ELF-1 (cell line): Measurements from ENCODE around the gene SNX30.
A peak's percentile ranks its signal among the peaks of the same experiment; 100 is the strongest.

ENCODE experiments used
- DNase-seq: peaks from one replicate; pipeline ENCODE4 v3.0.0-alpha.2; 2016; ENCODE audit warnings: low read depth, low spot score

The SNX30 gene

DNA sequence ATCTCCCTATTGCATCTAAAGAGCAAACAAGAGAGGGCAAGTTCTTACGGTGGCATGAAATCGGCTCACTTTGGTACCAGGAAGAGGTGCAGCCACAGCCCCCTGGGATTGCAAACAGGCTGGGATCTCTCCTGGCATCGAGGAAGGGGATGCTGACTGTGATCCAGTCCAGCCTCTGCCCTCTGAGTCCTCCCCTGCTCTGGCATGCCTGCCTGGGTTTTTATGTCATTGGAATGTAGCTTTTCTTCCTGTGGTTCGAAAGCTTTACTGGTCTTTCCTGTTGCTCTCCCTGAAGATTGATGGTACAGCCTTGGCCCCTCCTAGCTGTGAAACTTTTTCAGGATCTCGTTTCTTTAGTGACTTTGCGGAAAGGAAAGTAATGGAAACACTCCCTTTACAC, 133.5 kb downstream of the SNX30 start:
- peak; percentile 71 for DNase-seq

DNA sequence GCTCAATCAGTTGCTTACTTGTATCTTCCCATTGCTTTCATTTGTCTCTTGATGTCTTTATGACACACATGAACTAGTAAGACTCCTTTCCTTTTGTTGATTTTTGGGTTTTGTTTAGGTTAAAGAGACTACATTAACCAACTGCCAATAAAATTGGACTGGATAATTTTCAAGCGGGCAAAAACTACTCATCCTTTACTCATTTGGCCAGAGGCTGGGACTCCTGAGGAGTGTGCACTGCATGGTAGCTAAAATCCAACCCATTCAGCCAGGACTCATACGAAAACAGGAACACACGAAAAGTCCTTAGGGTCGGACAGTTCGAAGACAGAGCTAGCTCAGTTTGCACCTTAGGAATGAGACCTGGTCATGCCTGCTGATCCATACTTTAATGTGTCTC, 134.2 kb downstream of the SNX30 start:
- DNase-seq, result no peak

DNA sequence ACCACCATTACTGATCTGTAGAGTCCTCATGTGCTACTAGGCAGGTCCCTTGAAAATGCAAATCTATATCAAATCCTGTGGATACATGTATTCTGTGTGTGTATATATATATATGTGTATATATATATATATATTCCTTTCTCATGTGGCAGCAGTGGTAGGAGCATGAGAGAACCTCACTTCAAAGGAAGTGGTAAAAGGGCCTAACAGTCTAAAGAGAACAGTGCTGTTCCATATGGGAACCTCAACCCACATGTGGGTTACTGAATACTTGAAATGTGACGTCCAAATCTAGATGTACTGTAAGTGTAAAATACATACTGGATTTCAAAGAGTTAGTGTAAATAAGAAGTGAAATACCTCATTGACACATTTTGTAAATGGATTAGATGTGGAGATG, 134.8 kb downstream of the SNX30 start:
- DNase-seq, result no peak

DNA sequence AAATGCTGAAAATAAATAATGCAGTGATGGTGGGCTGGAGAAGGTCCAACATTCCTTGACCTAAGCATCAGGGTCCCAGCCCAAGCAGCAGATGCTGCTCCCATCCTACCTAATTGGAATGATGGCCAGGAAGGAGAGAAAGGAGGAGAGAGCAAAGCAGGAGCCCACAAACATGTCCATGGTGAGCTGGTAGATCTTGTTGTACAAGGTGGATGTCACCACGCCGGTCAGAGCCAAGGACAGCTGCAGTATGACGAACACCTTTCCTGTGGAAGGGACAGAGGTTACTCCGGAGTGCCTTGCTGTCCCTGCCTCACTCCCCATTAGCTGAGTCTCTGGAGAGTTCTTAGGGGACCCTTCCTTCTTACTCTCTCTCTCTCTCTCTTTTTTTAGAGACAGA, 135.8 kb downstream of the SNX30 start:
- no peak for DNase-seq

DNA sequence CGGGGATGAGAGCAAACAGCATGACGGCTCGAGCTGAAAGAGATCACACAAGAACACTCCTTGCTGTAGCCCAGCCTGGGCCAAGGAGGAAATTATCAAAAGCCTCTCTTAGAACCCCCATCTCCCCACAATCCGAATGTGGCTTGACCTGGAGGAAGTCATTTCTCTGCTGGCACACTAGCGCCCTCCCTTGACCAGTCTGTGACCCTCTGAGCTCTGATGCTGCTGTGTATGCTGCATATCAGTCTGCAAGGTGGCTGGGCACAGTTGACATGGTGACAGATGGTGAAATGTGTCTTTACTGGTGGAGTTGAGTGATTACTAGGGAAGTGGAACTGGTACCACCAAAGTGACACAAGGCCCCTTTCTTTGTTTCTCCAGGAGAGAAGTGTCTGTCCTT, 136.8 kb downstream of the SNX30 start:
- DNase-seq, result peak; percentile 53

DNA sequence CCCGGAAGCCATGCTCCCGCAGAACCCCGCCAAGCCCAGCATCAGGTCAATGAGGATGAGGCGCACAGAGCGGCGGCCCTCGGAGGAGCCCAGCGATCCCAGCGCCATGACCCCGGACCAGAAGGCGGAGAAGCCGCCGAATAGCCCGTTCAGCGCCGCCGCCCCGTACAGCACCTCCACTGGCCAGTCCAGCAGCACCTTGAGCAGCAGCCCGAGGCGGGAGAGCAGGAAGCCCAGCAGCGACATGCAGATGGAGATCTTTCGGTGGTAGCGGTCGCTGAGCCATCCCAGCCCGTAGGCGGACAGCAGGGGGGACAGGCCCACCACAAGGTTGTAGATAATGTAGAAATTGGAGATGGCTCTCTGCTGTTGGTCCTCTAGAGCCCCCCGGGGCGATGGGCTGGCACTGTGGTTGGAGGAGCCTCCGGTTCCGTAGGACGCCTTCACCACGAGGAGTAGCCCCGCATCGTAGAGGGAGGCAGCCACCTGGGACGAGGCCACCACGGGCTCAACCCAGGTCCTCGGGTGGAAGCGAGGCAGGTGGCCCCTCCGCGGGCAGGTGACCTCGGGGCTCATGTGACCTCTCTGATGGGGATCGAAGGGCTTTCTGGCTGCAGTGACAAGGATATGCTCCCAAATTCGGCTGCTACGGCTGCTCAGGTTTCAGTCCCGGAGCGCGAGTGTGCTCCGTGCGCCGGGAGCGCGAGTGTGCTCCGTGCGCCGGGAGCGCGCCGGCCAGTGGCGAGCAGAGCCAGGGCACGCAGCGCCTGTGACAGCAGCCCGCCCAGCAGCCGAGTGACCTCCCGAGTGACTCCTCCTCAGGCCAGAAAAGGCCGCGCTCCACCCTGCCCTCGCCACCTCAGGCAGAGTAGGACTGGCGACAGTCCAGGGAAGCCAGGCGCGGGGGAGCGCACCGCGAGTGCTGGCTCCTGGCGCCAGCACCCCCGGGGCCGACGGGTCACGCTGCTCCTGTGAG, 139.8 kb downstream of the SNX30 start, which contains the start of gene SLC46A2:
SLC46A2 (minus strand) TSS at position 771 of the 976 bp plus-strand sequence; CDS start at position 576, 195 bp downstream.
- peak; percentile 63 for DNase-seq

DNA sequence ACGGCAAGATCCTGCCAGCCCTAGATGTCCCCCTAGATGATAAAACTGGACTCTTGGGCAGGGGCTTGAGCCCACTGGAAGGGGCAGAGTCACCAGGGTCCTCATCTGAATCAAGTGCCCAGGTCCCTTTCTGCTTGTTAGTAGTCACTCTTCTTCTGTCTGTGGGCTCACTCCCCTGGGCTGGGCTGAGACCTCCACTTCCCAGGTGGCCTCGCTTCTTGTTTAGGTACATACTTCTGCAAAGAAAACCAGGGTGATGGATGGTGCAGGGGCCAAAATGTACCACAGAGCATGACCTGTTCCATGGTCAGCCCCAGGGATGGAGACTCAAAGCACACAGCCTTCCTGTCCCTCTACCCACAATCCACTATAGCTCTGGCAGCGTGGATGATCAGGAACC, 141.0 kb downstream of the SNX30 start:
- DNase-seq, result no peak

DNA sequence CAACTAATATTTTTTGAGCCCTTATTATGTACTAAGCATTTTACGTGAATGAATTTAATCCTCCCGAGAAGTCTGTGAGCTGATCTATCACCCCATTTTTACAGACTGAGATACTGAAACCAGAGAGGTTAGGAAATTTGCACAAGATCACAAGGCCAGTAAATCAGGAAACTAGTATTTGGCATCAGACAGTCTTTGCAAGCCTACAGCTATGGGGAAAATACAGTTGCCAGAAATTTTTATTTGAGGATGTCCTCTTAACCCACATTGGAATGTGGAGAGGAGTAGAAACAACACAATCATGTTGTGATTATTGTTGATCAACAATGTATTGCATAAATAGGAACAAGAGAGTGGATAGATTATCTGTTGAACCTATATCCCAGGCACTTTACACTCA, 142.4 kb downstream of the SNX30 start:
- DNase-seq, result no peak

DNA sequence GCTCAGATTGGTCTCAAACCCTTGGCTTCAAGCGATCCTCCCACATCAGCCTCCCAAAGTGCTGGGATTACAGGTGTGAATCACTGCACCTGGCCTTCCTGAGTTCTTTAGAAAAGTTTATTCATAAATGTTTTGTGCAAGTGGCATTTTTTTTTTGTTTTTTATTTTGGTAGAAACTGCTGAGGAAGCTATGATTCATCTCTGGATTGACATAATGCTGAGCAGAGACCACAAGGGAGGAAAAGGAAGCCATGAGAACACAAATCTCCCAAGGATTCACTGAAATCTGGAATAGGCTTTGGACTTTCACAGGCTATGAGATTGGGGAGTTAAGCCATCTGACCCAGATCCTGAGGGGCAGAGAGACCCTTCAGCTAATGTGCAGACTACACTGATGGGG, 143.5 kb downstream of the SNX30 start:
- no peak for DNase-seq

DNA sequence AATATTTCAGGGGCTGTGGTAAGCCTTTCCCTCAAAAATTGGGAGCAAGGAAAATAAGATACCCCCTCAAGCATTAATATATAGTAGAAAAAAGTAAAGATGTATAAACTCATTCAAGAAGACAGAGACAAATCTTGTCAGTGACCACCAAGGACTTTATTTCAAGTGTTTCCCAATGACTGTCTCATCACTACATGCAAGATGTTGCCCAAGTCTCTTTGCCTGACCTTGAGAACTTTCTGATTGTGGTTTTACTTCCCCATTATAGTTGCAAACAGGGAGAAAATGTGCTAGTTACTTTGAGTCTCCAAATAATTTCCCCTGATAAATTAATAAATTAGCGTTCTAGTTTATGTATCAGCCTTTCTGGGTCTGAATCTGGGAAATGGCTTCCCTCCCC, 144.1 kb downstream of the SNX30 start:
- DNase-seq, result no peak

DNA sequence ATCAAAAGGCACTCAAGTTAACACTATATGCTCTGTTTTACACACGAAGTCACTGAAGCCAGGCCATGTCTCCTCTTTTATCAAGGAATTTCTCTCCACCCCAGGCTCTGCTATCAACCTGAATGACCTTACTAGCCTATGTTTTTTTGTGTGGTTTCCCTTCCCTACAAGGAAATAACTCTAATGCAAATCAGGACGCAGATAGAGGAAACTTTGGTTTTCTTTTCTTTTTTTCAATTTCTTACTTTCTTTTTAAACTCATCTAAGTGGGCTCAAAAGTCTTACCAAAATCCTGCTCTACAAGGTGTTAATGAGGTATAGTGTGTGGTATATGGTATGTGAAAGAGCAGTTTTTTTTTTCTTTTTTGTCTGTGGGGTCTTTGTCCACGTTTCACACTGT, 145.6 kb downstream of the SNX30 start:
- DNase-seq, result no peak

DNA sequence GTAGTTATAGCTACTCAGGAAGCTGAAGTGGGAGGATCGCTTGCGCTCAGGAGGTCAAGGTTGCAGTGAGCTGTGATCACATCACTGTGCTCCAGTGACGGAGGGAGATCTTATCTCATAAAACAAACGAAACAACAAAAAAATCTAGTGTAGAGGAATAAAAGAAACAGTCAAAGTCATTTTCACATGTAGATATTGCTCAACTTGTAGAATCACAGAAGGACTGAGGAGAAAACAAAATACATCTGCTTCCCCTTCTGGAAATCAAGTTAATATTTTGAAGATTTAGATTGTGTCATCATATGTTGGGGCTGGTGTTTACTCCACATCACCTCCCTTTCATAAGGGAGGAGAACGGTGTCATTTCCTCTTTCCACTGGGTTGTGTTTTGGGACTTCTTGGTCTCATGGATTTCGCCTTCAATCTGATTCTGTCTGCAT, 148.3 kb downstream of the SNX30 start:
- no peak for DNase-seq

DNA sequence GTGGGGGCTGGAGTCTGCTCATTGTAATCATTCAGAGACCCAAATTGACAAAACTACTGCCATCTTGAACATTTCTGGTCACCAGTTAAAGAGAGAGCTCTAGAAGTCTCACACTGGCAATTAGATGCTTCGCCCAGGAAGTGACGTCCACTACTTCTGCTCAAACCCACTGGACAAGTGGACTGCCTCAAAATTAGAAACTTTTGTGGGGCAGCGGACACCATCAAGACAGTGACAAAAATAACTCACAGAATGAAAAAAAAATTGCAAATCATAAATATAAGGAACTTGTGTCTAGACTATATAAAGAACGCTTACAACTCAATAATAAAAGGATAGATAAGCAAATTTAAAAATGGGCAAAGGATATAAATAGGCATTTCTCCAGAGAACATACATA, 149.9 kb downstream of the SNX30 start:
- no peak for DNase-seq

DNA sequence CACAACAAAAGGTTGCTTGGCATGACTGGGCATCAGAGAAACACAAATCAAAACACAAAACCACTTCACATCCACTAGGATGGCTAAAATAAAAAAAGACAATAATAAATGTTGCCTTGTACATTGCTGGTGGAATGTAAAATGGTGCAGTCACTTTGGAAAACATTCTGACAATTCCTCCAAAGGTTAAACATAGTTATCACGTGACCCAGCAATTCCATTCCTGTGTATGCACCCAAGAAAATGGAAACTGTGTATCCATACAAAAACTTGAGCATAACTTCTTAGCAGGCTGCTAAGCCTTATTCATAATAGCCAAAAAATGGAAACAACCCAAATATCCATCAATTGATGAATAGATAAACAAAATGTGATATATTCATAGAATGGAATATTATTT, 150.3 kb downstream of the SNX30 start:
- DNase-seq, result no peak

DNA sequence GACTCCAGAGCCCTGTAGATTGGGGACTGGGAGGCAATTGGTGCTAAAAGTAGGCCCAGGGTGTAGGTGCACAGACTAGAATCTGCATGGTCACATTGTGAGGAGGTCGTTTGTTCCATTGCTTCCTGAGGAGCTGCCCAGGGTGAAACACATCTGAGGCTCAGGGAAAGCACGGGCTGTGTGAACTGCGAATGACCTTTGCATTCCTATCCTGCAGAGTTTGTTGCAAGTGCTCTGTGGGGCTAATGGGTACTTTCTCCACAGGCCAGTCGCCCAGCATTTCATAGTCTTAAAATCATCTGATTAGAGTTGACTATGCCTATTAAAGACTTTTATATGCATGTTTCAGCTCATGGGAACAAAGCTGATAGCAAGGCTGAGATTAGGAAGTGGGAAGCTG, 154.5 kb downstream of the SNX30 start:
- DNase-seq, result no peak

DNA sequence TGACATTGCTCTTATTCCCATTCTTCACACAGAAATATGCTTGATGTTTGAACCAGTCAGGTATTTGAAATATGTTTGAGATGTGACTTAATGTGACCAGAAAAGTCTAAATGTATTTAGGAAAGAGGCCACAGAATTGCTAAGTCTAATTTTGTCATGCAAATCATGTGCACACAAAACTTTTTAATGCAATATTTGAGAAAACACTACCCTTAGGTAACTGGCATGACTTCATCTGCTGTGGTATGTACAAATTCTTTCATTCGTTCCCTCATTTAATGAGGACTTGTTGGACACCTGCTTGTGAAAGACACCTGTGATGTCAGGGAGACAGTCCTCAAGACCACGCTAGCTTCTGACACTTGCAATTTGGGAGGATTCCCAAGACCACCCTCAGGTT, 161.2 kb downstream of the SNX30 start:
- no peak for DNase-seq

DNA sequence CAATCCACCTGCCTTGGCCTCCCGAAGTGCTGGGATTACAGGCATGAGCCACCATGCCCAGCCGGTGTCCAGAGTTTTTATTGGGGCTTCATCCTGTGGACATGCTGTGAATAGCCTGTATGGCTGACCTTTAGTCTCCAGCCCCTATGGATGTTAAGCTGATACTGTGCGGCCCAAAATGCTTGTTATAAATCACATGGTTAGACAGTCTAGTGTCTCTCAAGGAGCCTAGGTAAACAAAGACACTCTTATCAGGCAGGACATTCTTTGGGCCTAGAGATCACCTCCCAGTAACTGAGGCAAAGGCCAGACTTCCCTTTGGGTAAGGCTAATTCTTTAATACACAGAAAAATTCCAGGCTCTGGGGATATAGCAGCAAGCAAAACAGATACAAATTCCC, 162.1 kb downstream of the SNX30 start:
- no peak for DNase-seq

DNA sequence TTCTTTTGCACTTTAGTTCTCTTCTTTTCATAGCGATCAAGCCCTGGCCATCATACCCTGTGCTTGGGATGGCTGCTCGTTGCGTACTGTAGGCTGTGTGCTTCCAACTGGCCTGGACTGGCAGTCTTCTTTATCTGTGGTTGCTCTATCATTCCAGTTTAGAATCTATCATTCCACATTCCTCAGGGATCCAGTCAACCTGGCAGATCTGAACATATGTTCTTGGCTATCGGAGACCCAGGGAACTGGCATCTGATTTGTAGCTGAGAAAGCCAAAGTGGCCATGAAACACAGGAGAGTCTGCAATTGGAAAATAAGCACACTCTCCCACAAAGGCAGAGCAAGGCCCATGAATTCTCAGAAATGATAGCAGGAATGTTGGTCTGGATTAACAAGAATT, 162.8 kb downstream of the SNX30 start:
- no peak for DNase-seq

DNA sequence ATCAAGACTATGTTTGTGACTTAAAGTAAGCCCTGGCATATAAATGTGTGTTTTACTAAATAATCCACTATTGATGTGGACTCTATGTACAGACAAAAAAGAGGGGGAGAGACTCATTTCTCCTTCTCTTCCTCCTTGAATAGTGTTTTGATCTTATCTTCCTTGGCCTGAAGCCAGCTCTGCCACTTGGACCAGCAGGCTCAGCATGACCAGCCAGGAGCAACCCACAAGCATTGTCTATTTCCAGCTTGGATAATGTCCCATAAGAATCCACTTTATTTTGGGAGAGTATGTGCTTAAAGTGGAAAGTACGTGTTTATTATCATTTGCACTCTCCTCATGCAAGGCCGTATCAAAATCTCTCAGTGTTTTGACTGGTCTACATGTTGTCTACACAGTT, 164.0 kb downstream of the SNX30 start:
- DNase-seq, result no peak

DNA sequence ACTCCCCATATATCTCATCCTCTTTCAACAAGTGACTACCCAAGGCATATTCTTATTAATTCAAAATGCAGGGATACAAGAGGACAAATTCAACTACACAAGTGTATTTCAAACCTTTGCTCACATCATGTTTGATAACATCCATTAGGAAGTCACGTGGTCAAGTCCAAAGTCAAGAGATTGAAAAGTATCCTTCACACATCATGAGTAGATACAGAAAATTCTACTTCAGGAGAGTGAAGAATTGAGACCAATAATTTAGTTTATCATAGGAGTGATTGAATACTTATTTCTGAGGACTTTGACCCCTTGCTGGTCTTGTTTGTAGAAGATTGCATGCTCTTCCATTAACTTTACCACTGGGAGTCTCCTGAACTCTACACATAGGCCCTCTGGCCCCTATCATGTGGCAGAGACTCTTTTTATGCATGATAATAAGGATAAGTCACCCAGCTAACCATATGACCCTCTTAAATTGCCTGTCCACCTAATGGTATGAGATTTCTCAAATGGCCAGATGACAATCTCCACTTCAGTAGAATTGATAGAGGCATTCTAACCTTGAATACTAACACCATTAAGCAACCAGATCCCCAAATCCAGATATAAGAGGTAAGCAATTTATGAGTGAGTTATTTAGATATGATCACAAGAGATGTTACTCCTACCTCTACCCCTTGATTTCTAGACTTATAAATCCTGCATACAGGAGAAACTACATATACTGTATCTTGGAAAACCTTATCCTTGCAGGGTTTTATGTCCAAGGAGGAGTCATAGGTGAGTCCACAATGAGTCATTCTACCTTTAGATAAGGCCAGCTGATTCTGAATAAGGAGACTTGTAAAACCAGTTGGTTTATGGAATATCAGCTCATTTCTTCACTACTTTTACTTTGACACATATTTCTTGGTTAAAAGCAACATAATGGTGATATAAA, 166.8 kb downstream of the SNX30 start:
- no peak for DNase-seq

DNA sequence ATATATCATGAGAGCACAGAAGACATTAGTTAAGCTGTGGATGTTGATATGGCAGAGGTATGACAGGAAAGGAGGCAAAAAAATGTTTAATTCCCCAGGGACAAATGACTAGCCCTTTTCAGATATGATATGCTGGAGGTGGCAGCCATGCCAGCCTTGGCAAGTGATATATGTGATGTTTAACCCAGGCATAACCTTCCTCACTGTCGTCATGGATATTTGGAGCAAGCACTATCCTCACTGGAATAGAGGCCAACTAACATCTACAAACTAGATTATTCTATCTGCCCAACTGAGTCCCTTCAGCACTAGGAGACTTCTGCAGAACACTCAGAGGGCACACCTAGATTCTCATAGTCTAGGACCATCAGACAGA, 167.4 kb downstream of the SNX30 start:
- DNase-seq, result no peak

DNA sequence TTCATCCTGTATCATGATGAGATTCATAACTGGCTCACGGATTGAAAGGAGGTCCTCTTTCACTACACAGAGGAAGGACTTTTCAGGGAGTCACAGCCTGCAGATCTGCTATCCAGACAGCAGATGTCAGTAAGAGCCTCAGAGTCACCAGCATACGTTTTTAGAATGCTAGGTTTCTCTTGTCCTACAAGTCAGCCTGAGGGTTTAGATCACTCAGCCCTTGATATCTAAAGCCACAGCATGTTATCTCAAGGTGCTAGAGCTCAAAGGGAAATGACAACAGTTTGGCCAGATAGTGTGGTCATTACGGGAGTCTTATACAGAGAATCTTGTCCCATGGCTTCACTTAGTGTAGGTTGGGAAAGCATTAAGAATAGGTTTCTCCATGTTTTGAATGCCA, 171.0 kb downstream of the SNX30 start:
- DNase-seq, result peak; percentile 45
